Endothelial cell of umbilical vein (primary cell): ENCODE measurements around the gene CD101. TPM values are rescaled to one million over a fixed set of nuclear protein-coding genes. Genes with fewer than 3 reads are reported as not detected.

Experiments used
- BruUV-seq: library from RNA; stranded (reverse); fragments of 400-500 nt; replicated peaks from 2 replicates; lab custom pipeline; 2021; lab: Mats Ljungman, UMichigan
- CTCF ChIA-PET: fragments of 300-600, 350-600 bp; sonication (Branson Sonifier 250); formaldehyde crosslinking; loops from one replicate; lab custom pipeline; 2021; ENCODE audit warnings: antibody characterized with exemption, inconsistent platforms; lab: Charles Lee
- POLR2A ChIA-PET: fragments of 300-600, 350-600 bp; sonication (Branson Sonifier 250); formaldehyde crosslinking; loops from one replicate; lab custom pipeline; 2021; ENCODE audit warnings: antibody characterized with exemption, inconsistent platforms; lab: Charles Lee
- DNase-seq: peaks from one replicate; pipeline ENCODE4 v3.0.0-alpha.2; 2011; ENCODE audit warnings: low read depth, low spot score
- FAIRE-seq: peaks from 2 replicates; lab custom pipeline; 2011; peaks lifted over from hg19 to GRCh38; lab: Jason Lieb, UNC
- H2AFZ ChIP-seq: 2 replicates; pipeline ENCODE4 v1.6.0; 2012; ENCODE audit warnings: low read depth, low read length, control low read depth, inconsistent platforms
- H3K27ac ChIP-seq: 2 replicates; pipeline ENCODE4 v1.5.1; 2011; ENCODE audit warnings: low read depth, mild to moderate bottlenecking, control low read depth, low read length, moderate library complexity; ENCODE audit not compliant: insufficient read depth
- H3K27me3 ChIP-seq, 2 experiments: 2 replicates each; pipeline versions ENCODE4 v1.6.0 to v1.6.1; 2011; ENCODE audit warnings: low read length in 2 of 2, mixed read lengths in 1 of 2; ENCODE audit not compliant: control insufficient read depth in 2 of 2, insufficient read depth in 2 of 2
- H3K36me3 ChIP-seq, 2 experiments: 2 replicates in 1 of 2; 3 replicates in 1 of 2; pipeline ENCODE4 v1.5.1; 2011; ENCODE audit warnings: low read length in 2 of 2, mild to moderate bottlenecking in 1 of 2, moderate library complexity in 1 of 2; ENCODE audit not compliant: control insufficient read depth in 2 of 2, insufficient read depth in 2 of 2; ENCODE audit errors: extremely low read depth in 1 of 2
- H3K4me1 ChIP-seq: 3 replicates; pipeline ENCODE4 v1.5.1; 2011; ENCODE audit warnings: mild to moderate bottlenecking, low read length; ENCODE audit not compliant: control insufficient read depth, insufficient read depth; ENCODE audit errors: extremely low read depth
- H3K4me2 ChIP-seq: 2 replicates; pipeline ENCODE4 v1.6.1; 2011; ENCODE audit warnings: low read length, control low read depth, mixed read lengths; ENCODE audit not compliant: insufficient read depth
- H3K4me3 ChIP-seq, 3 experiments: fragments of 200-600 bp in 1 of 3; sonication (generic), shearing (Covaris generic) in 1 of 3; replicated peaks in 1 of 3; 2 replicates each; pipeline ENCODE4 v1.5.1; 2011 to 2016; ENCODE audit warnings: control low read depth in 3 of 3, low read length in 3 of 3, mild to moderate bottlenecking in 2 of 3, inconsistent platforms in 1 of 3, low read depth in 1 of 3, moderate library complexity in 1 of 3; ENCODE audit not compliant: insufficient read depth in 1 of 3
- H3K79me2 ChIP-seq: 2 replicates; pipeline ENCODE4 v1.6.0; 2012; ENCODE audit warnings: low read length, inconsistent platforms; ENCODE audit not compliant: control insufficient read depth, insufficient read depth
- H3K9ac ChIP-seq: replicated peaks from 2 replicates; pipeline ENCODE3; 2011; ENCODE audit warnings: low read length, control low read depth; ENCODE audit not compliant: insufficient read depth; ENCODE audit errors: extremely low read depth
- H3K9me1 ChIP-seq: replicated peaks from 3 replicates; pipeline ENCODE4 v1.6.0; 2011; ENCODE audit warnings: mild to moderate bottlenecking, low read length; ENCODE audit not compliant: control insufficient read depth, insufficient read depth; ENCODE audit errors: extremely low read depth
- H3K9me3 ChIP-seq: replicated peaks from 2 replicates; pipeline ENCODE4 v1.5.1; 2012; ENCODE audit warnings: low read length, inconsistent platforms; ENCODE audit not compliant: control insufficient read depth, insufficient read depth
- H4K20me1 ChIP-seq: replicated peaks from 2 replicates; pipeline ENCODE3; 2011; ENCODE audit warnings: mild to moderate bottlenecking, low read length; ENCODE audit not compliant: control insufficient read depth, insufficient read depth; ENCODE audit errors: extremely low read depth
- EZH2 ChIP-seq: IDR thresholded peaks from 2 replicates; pipeline ENCODE4 v1.6.1; 2012; ENCODE audit warnings: borderline replicate concordance, low read depth, mild to moderate bottlenecking, moderate library complexity, low read length, inconsistent platforms; ENCODE audit not compliant: severe bottlenecking
- FOS ChIP-seq: IDR thresholded peaks from 2 replicates; pipeline ENCODE4 v1.6.1; 2011; ENCODE audit warnings: mild to moderate bottlenecking, low read length, moderate library complexity, borderline replicate concordance; ENCODE audit not compliant: insufficient read depth
- GATA2 ChIP-seq: IDR thresholded peaks from 2 replicates; pipeline ENCODE4 v1.7.0; 2011; ENCODE audit warnings: low read depth, mild to moderate bottlenecking, moderate library complexity, mixed read lengths, low read length; ENCODE audit not compliant: insufficient read length, insufficient read depth
- JUN ChIP-seq: IDR thresholded peaks from 2 replicates; pipeline ENCODE4 v1.6.1; 2011; ENCODE audit warnings: borderline replicate concordance, low read depth; ENCODE audit not compliant: insufficient read length, insufficient read depth
- MYC ChIP-seq: IDR thresholded peaks from one replicate; pipeline ENCODE4 v1.6.1; 2011; ENCODE audit warnings: mild to moderate bottlenecking, low read depth, low read length
- POLR2A ChIP-seq: IDR thresholded peaks from 2 replicates; pipeline ENCODE4 v1.6.1; 2012; ENCODE audit warnings: low read depth, mild to moderate bottlenecking, control low read depth, low read length
- POLR2AphosphoS5 ChIP-seq: IDR thresholded peaks from 2 replicates; pipeline ENCODE4 v1.6.1; 2012; ENCODE audit warnings: low read depth, mild to moderate bottlenecking, control low read depth, low read length, moderate library complexity; ENCODE audit not compliant: insufficient read depth
- dilution Hi-C: fragments of 300-500 bp; cut with MboI; formaldehyde crosslinking; loops from one replicate; pipeline ENCODE4 v1.15.0; 2019; ENCODE audit warnings: low sequenced_read_pairs; ENCODE audit not compliant: extremely low pct_ligation_motif_present
- intact Hi-C: fragments of 100-400 bp; cut with micrococcal nuclease; formaldehyde crosslinking; loops from one replicate; pipeline ENCODE4 v1.10.0; 2022
- polyA plus RNA-seq, 4 experiments: library from polyadenylated mRNA; depleted of rRNA in 3 of 4; stranded (reverse) in 3 of 4; unstranded in 1 of 4; fragments of >200 nt; gene quantifications; 2 replicates each; pipeline versions ENCODE4 v1.2.1 to v1.2.3, GENCODE V29; 2011 to 2012; ENCODE audit warnings: missing spikeins in 1 of 4
- total RNA-seq: library from RNA; stranded (reverse); gene quantifications from 2 replicates; pipeline ENCODE4 v1.2.3, GENCODE V29; 2021
- TF ChIP-seq, protein P1 (sequence below), 2 donors: IDR thresholded peaks; 1 replicate in 1 of 2; 2 replicates in 1 of 2; pipeline ENCODE4 v1.5.1; 2011; ENCODE audit warnings: low read length in 2 of 2, mild to moderate bottlenecking in 2 of 2, moderate library complexity in 2 of 2, control low read depth in 1 of 2, inconsistent platforms in 1 of 2, low read depth in 1 of 2; ENCODE audit not compliant: insufficient read depth in 1 of 2; ENCODE audit errors: extremely low read depth in 1 of 2
- TF ChIP-seq, protein P2 (sequence below): IDR thresholded peaks from 2 replicates; pipeline ENCODE4 v1.6.1; 2011; ENCODE audit not compliant: insufficient read depth, insufficient read length

The CD101 gene
- total and polyA plus RNA-seq, 2 donors (not counting 3 experiments of a cell fraction or from before 2014, with no cell fraction given): 0.04 to 0.97 TPM

DNA sequence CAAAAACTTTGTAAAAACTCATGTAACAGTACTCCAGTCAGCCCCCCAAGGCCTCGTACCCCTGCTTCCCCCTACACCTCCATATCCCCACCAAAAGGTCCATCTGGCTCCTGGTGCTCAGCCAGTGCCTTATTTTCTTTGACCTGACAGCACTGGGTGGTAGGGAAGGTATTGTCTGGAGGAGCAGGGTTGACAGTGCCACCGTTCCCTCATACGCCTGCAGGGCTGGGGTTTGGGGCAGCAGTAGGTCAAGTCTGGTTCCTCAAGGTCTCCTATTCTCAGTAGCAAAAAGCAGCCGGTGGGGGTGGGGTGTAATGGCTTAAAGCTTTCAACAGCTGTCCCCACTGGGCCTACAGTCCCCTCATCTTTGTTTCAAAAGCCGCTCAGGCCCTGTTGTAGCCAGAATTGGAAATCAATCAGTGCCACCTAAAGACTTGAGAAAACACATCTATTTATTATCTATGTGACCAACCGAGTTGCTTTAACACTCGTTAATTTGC, 33.3 kb downstream of the CD101 start:
- Histone ChIP-seq H3K9ac (no peak overlapping the region), H3K79me2 (no peaks in the 10 kb centered on the region), H4K20me1 (no peaks in the 10 kb centered on the region), H3K4me2 (no peak overlapping the region), H3K4me3 (no peak overlapping the region), H3K4me1 (peaks cover 5% of the 10 kb centered on the region), H2AFZ (no peak overlapping the region), H3K27me3 (peaks cover 2% of the 10 kb centered on the region in 2 experiments), H3K9me1 (no peaks in the 10 kb centered on the region), H3K9me3 (no peaks in the 10 kb centered on the region), H3K36me3 (no peaks in the 10 kb centered on the region), H3K27ac (no peak overlapping the region)
- BruUV-seq: no TSS peak
- no peak for TF ChIP-seq FOS
- TF ChIP-seq EZH2: no peak
- TF ChIP-seq GATA2: no peak
- no peak for TF ChIP-seq POLR2AphosphoS5
- TF ChIP-seq, protein P1, sequence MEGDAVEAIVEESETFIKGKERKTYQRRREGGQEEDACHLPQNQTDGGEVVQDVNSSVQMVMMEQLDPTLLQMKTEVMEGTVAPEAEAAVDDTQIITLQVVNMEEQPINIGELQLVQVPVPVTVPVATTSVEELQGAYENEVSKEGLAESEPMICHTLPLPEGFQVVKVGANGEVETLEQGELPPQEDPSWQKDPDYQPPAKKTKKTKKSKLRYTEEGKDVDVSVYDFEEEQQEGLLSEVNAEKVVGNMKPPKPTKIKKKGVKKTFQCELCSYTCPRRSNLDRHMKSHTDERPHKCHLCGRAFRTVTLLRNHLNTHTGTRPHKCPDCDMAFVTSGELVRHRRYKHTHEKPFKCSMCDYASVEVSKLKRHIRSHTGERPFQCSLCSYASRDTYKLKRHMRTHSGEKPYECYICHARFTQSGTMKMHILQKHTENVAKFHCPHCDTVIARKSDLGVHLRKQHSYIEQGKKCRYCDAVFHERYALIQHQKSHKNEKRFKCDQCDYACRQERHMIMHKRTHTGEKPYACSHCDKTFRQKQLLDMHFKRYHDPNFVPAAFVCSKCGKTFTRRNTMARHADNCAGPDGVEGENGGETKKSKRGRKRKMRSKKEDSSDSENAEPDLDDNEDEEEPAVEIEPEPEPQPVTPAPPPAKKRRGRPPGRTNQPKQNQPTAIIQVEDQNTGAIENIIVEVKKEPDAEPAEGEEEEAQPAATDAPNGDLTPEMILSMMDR (IDR thresholded peaks at IDR 0.05; ENCODE audit: extremely low read depth in 1 of 2, insufficient read depth in 1 of 2, low read depth in 1 of 2, low read length in 2 of 2): no peak
- TF ChIP-seq, protein P2, sequence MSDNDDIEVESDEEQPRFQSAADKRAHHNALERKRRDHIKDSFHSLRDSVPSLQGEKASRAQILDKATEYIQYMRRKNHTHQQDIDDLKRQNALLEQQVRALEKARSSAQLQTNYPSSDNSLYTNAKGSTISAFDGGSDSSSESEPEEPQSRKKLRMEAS: no peak
- no peak for TF ChIP-seq JUN
- TF ChIP-seq POLR2A: no peak
- TF ChIP-seq MYC: no peak
- FAIRE-seq (no peak), DNase-seq (no peak)
- intact Hi-C loops: no loop called here
- ChIA-PET CTCF (no interaction called here), POLR2A (no interaction called here)
- dilution Hi-C loops: no loop called here
